Measurements from ENCODE around the gene ALX3. TPM values are rescaled to one million over a fixed set of nuclear protein-coding genes. Genes with fewer than 3 reads are reported as not detected.

The ALX3 gene
- total RNA-seq, 1 donor from 2014 or later: not detected

- Histone ChIP-seq H3K4me1 (peaks cover 22% of the 10 kb centered on the region), H3K4me3 (no peak overlapping the region), H3K27me3 (ENCODE audit: low read depth) (peaks cover 65% of the 10 kb centered on the region), H3K36me3 (no peaks in the 10 kb centered on the region), H3K9me3 (replicated peaks) (no peaks in the 10 kb centered on the region), H3K27ac (replicated peaks) (no peak overlapping the region)
- TF ChIP-seq CTCF (IDR thresholded peaks at IDR 0.05; ENCODE audit: borderline replicate concordance): no peak
- intact Hi-C loops (cut with micrococcal nuclease): no loop called here
- no peak for DNase-seq
Measured at GRCh38 chr1:110088739-110089316, 18.4 kb upstream of the ALX3 start.

- no peak for DNase-seq
- TF ChIP-seq CTCF (IDR thresholded peaks at IDR 0.05; ENCODE audit: borderline replicate concordance): peak; percentile 84
- H3K9me3 ChIP-seq (replicated peaks): no peaks in the 10 kb centered on the region
- intact Hi-C loops (cut with micrococcal nuclease): no loop called here
- H3K27ac ChIP-seq (replicated peaks): no peak overlapping the region
- no peaks in the 10 kb centered on the region for H3K36me3 ChIP-seq
- peaks cover 71% of the 10 kb centered on the region for H3K27me3 ChIP-seq (ENCODE audit: low read depth)
- H3K4me1 ChIP-seq: peaks cover 30% of the 10 kb centered on the region
- no peak overlapping the region for H3K4me3 ChIP-seq
Measured at GRCh38 chr1:110087812-110088738, 17.6 kb upstream of the ALX3 start.

GRCh38 chr1:110086961-110087360, 16.5 kb upstream of the ALX3 start:
- intact Hi-C loops (cut with micrococcal nuclease): no loop called here
- peaks cover 83% of the 10 kb centered on the region for H3K27me3 ChIP-seq (ENCODE audit: low read depth)
- no peaks in the 10 kb centered on the region for H3K9me3 ChIP-seq (replicated peaks)
- peaks cover 30% of the 10 kb centered on the region for H3K4me1 ChIP-seq
- no peaks in the 10 kb centered on the region for H3K36me3 ChIP-seq
- DNase-seq: no peak
- no peak for TF ChIP-seq CTCF (IDR thresholded peaks at IDR 0.05; ENCODE audit: borderline replicate concordance)
- H3K4me3 ChIP-seq: no peak overlapping the region
- no peak overlapping the region for H3K27ac ChIP-seq (replicated peaks)

- Histone ChIP-seq H3K9me3 (replicated peaks) (no peaks in the 10 kb centered on the region), H3K27me3 (ENCODE audit: low read depth) (peaks cover 90% of the 10 kb centered on the region), H3K27ac (replicated peaks) (no peak overlapping the region), H3K36me3 (no peaks in the 10 kb centered on the region), H3K4me1 (peaks cover 30% of the 10 kb centered on the region), H3K4me3 (no peak overlapping the region)
- TF ChIP-seq CTCF (IDR thresholded peaks at IDR 0.05; ENCODE audit: borderline replicate concordance): no peak
- no peak for DNase-seq
- intact Hi-C loops (cut with micrococcal nuclease): no loop called here
Measured at GRCh38 chr1:110085671-110086070, 15.2 kb upstream of the ALX3 start.

GRCh38 chr1:110084227-110085078, 14.0 kb upstream of the ALX3 start:
- intact Hi-C loops (cut with micrococcal nuclease): no loop called here
- Histone ChIP-seq H3K27ac (replicated peaks) (peak overlapping the region; percentile 78), H3K27me3 (ENCODE audit: low read depth) (peaks cover 88% of the 10 kb centered on the region), H3K9me3 (replicated peaks) (no peaks in the 10 kb centered on the region), H3K36me3 (no peaks in the 10 kb centered on the region), H3K4me1 (peaks cover 30% of the 10 kb centered on the region), H3K4me3 (peak overlapping the region; percentile 79)
- no peak for TF ChIP-seq CTCF (IDR thresholded peaks at IDR 0.05; ENCODE audit: borderline replicate concordance)
- DNase-seq: peak; percentile 43
